Measurements from ENCODE around the gene NINL.
"Not testable (repeated sequence)": the region's sequence is repeated elsewhere in the genome, so short reads cannot be mapped to it uniquely, and the experiment has no call there.

NINL gene

GRCh38 chr20:25483431-25484132 lies 101.7 kb downstream of the NINL start:
- DNase-seq: no peak

GRCh38 chr20:25481918-25482253 lies 103.4 kb downstream of the NINL start:
- DNase-seq: no peak

GRCh38 chr20:25481235-25481917 lies 104.0 kb downstream of the NINL start:
- DNase-seq: no peak

- no peak for DNase-seq
Measured at GRCh38 chr20:25480797-25481196, 104.5 kb downstream of the NINL start.

- DNase-seq: no peak
Measured at GRCh38 chr20:25480156-25480555, 105.2 kb downstream of the NINL start.

GRCh38 chr20:25479638-25480037 lies 105.7 kb downstream of the NINL start:
- no peak for DNase-seq

- DNase-seq: no peak
Measured at GRCh38 chr20:25478889-25479568, 106.3 kb downstream of the NINL start.

- no peak for DNase-seq
Measured at GRCh38 chr20:25477014-25477882, 108.1 kb downstream of the NINL start.

- DNase-seq: no peak
Measured at GRCh38 chr20:25476106-25477013, 109.0 kb downstream of the NINL start.

GRCh38 chr20:25473297-25473696 lies 112.0 kb downstream of the NINL start:
- DNase-seq: not testable (repeated sequence)

- DNase-seq: no peak
Measured at GRCh38 chr20:25471020-25471419, 114.3 kb downstream of the NINL start.

GRCh38 chr20:25470045-25470444 lies 115.3 kb downstream of the NINL start:
- peak; percentile 63 for DNase-seq

- DNase-seq: no peak
Measured at GRCh38 chr20:25469558-25469957, 115.8 kb downstream of the NINL start.

- DNase-seq: no peak
Measured at GRCh38 chr20:25468126-25469075, 116.9 kb downstream of the NINL start.

- DNase-seq: no peak
Measured at GRCh38 chr20:25467441-25467840, 117.9 kb downstream of the NINL start.

GRCh38 chr20:25466846-25467245 lies 118.5 kb downstream of the NINL start:
- DNase-seq: no peak

GRCh38 chr20:25465243-25466135 lies 119.8 kb downstream of the NINL start:
- DNase-seq: no peak

GRCh38 chr20:25464501-25465242 lies 120.7 kb downstream of the NINL start:
- no peak for DNase-seq

Data from stimulated activated CD4-positive, alpha-beta T cell treated with anti-CD3 and anti-CD28 coated beads, Interleukin-15, amount 100 ng/mL, for 24 hours (primary cell).